Nephron (organoid): Measurements from ENCODE around the gene PLXND1.
"Not testable (repeated sequence)": the region's sequence is repeated elsewhere in the genome, so short reads cannot be mapped to it uniquely, and the experiment has no call there.

ENCODE experiments used
- H3K27ac Mint-ChIP-seq, 3 experiments: 2 replicates each; pipeline ENCODE4 v1.8.0; 2020; ENCODE audit warnings: mixed read lengths in 3 of 3, mild to moderate bottlenecking in 2 of 3, moderate library complexity in 1 of 3
- H3K27me3 Mint-ChIP-seq: 2 replicates; pipeline ENCODE4 v1.8.0; 2021; ENCODE audit warnings: low read depth, mild to moderate bottlenecking, moderate library complexity, mixed read lengths
- H3K36me3 Mint-ChIP-seq: 2 replicates; pipeline ENCODE4 v1.8.0; 2020; ENCODE audit warnings: low read depth, mixed read lengths
- H3K4me1 Mint-ChIP-seq: 2 replicates; pipeline ENCODE4 v1.8.0; 2020; ENCODE audit warnings: mixed read lengths
- H3K4me3 Mint-ChIP-seq, 3 experiments: 2 replicates each; pipeline ENCODE4 v1.8.0; 2020; ENCODE audit warnings: mild to moderate bottlenecking in 3 of 3, mixed read lengths in 3 of 3, moderate library complexity in 2 of 3
- H3K9me3 Mint-ChIP-seq: 2 replicates; pipeline ENCODE4 v1.8.0; 2020; ENCODE audit warnings: mixed read lengths
- TF ChIP-seq, protein P1 (sequence below), 3 experiments: fragments of 200-600 bp; sonication (generic); IDR thresholded peaks; one replicate each; pipeline ENCODE4 v1.5.0; 2021; ENCODE audit warnings: antibody characterized with exemption in 3 of 3; ENCODE audit not compliant: unreplicated experiment in 3 of 3

Gene PLXND1

DNA sequence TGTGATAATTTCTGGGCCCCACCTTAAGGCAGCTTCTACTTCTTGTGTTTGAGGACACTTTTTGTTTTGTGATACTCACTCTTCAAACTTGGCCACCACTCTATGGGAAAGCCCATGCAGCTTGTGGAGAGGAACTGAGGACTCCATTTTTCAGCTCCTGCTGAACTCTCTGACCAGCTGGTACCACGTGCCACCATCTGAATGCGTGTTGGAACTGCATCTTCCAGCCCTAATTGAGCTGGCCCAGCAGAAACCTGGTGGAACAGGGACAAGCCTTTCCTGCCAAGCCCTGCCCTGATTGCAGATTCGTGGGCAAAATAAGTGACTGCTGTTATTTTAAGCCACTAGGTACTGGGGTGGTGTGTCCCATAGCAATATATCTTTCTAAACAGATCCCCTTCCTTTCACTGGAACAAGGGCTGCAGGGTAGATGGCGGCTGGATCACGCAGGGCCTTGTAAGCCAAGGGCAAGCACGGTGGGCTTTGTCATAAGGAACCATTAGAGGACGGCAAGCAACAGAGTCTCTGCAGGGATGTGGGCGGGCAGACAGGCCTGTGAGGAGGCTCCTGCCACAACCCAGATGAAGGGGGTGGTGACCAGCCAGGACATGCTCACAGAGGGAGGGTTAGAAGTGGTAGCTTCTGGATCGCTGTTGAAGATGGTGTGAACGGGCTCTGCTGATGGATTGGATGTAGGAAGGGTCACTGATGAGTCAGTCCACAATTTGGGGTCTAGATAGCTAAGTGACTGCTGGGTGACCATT, 54.0 kb downstream of the PLXND1 start:
- Mint-ChIP-seq H3K4me1 (peaks cover 44% of the 10 kb centered on the region), H3K27ac (peak overlapping the region; percentile 1 to 56 (median 12)), H3K36me3 (peaks cover 5% of the 10 kb centered on the region), H3K4me3 (no peak overlapping the region), H3K9me3 (no peaks in the 10 kb centered on the region), H3K27me3 (peaks cover 11% of the 10 kb centered on the region)
- TF ChIP-seq, protein P1, sequence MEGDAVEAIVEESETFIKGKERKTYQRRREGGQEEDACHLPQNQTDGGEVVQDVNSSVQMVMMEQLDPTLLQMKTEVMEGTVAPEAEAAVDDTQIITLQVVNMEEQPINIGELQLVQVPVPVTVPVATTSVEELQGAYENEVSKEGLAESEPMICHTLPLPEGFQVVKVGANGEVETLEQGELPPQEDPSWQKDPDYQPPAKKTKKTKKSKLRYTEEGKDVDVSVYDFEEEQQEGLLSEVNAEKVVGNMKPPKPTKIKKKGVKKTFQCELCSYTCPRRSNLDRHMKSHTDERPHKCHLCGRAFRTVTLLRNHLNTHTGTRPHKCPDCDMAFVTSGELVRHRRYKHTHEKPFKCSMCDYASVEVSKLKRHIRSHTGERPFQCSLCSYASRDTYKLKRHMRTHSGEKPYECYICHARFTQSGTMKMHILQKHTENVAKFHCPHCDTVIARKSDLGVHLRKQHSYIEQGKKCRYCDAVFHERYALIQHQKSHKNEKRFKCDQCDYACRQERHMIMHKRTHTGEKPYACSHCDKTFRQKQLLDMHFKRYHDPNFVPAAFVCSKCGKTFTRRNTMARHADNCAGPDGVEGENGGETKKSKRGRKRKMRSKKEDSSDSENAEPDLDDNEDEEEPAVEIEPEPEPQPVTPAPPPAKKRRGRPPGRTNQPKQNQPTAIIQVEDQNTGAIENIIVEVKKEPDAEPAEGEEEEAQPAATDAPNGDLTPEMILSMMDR (IDR thresholded peaks at IDR 0.05; ENCODE audit: unreplicated experiment in 3 of 3) = no peak

DNA sequence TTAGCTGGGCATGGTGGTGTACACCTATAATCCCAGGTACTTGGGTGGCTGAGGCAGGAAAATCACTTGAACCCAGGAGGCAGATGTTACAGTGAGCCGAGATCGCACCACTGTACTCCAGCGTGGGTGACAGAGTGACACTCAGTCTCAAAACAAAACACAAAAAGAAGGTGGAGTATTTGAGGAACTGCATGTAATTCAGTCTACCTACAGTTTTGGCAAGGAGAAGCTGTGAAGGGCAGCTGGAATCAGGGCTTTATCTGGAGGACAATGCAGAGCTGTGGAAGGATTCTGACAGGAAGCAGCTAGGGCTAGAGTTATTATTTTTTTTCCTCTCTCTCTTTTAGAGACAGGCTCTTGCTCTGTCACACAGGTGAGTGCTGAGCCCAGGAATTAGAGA, 56.7 kb downstream of the PLXND1 start:
- TF ChIP-seq, protein P1 (IDR thresholded peaks at IDR 0.05; ENCODE audit: unreplicated experiment in 3 of 3) = no peak
- H3K4me1 Mint-ChIP-seq = peaks cover 26% of the 10 kb centered on the region
- H3K27me3 Mint-ChIP-seq = peaks cover 7% of the 10 kb centered on the region
- H3K4me3 Mint-ChIP-seq = no peak overlapping the region
- H3K9me3 Mint-ChIP-seq = no peaks in the 10 kb centered on the region
- no peaks in the 10 kb centered on the region for H3K36me3 Mint-ChIP-seq
- H3K27ac Mint-ChIP-seq = peak overlapping the region in 1 of 3 experiments; percentile 31

GRCh38 chr3:129549006-129549800, 57.3 kb downstream of the PLXND1 start:
- no peaks in the 10 kb centered on the region for H3K9me3 Mint-ChIP-seq
- peaks cover 7% of the 10 kb centered on the region for H3K27me3 Mint-ChIP-seq
- H3K27ac Mint-ChIP-seq = no peak overlapping the region
- H3K36me3 Mint-ChIP-seq = no peaks in the 10 kb centered on the region
- TF ChIP-seq, protein P1 (IDR thresholded peaks at IDR 0.05; ENCODE audit: unreplicated experiment in 3 of 3) = no peak
- no peak overlapping the region for H3K4me3 Mint-ChIP-seq
- peaks cover 20% of the 10 kb centered on the region for H3K4me1 Mint-ChIP-seq

- Mint-ChIP-seq H3K4me3 (no peak overlapping the region), H3K36me3 (no peaks in the 10 kb centered on the region)
These were observed 58.1 kb downstream of the PLXND1 start for GRCh38 chr3:129548104-129548965.

DNA sequence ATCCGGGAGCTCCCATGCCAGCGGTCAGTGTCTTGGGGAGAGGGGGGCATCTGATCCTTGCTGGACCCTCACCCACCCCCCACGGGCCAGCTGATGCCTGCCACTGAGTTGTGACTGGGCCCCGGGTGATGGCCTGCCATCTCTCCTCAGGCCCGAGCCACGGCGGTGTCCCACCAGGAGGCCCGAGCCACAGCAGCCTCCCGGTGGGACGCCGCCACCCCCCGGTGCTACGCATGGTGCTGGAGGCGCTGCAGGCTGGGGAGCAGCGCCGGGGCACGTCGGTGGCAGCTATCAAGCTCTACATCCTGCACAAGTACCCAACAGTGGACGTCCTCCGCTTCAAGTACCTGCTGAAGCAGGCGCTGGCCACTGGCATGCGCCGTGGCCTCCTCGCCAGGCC, 59.2 kb downstream of the PLXND1 start:
- TF ChIP-seq, protein P1 (IDR thresholded peaks at IDR 0.05; ENCODE audit: unreplicated experiment in 3 of 3) = no peak
- Mint-ChIP-seq H3K27ac (no peak overlapping the region), H3K36me3 (no peaks in the 10 kb centered on the region), H3K4me1 (peaks cover 10% of the 10 kb centered on the region), H3K4me3 (no peak overlapping the region), H3K27me3 (peaks cover 7% of the 10 kb centered on the region), H3K9me3 (no peaks in the 10 kb centered on the region)

More at GRCh38 chr3:129548104-129548965, 58.1 kb downstream of the PLXND1 start:
- Mint-ChIP-seq H3K27me3 (peaks cover 7% of the 10 kb centered on the region), H3K27ac (peak overlapping the region in 2 of 3 experiments; percentile 10 to 41), H3K9me3 (no peaks in the 10 kb centered on the region), H3K4me1 (peaks cover 17% of the 10 kb centered on the region)
- TF ChIP-seq, protein P1 (IDR thresholded peaks at IDR 0.05; ENCODE audit: unreplicated experiment in 3 of 3) = no peak

DNA sequence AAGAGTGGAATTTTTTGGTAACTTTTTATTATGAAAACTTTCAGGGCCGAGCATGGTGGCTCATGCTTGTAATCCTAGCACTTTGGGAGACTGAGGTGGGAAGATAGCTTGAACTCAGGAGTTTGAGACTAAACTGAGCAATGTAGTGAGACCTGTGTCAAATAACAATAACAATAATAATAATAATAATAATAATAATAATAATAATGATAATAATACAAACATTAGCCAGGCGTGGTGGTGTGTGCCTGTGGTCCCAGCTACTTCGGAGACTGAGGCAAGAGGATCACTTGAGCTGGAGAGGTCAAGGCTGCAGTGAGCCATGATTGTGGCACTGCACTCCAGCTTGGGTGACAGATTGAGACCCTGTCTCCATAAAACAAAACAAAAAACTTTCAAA, 60.5 kb downstream of the PLXND1 start:
- H3K36me3 Mint-ChIP-seq, H3K27me3 Mint-ChIP-seq, H3K4me1 Mint-ChIP-seq, H3K9me3 Mint-ChIP-seq, H3K27ac Mint-ChIP-seq, H3K4me3 Mint-ChIP-seq: not testable (repeated sequence)
